ENCODE results near the gene CERK.
"Not testable (repeated sequence)": the region's sequence is repeated elsewhere in the genome, so short reads cannot be mapped to it uniquely, and the experiment has no call there.

GRCh38 chr22:46642840-46643480 lies 95.1 kb downstream of the CERK start:
- TF ChIP-seq CTCF (IDR thresholded peaks at IDR 0.05; ENCODE audit: insufficient read depth, low read length); GABPA (IDR thresholded peaks at IDR 0.05; ENCODE audit: low read depth): not testable (repeated sequence)

Data from HL-60 (cell line).